Measurements from ENCODE around the gene EID2B. TPM values are rescaled to one million over a fixed set of nuclear protein-coding genes. Genes with fewer than 3 reads are reported as not detected.
A peak's percentile ranks its signal among the peaks of the same experiment; 100 is the strongest.

EID2B gene
- total and polyA plus RNA-seq, 2 donors from 2014 or later: 3.3 to 4.6 TPM

DNA sequence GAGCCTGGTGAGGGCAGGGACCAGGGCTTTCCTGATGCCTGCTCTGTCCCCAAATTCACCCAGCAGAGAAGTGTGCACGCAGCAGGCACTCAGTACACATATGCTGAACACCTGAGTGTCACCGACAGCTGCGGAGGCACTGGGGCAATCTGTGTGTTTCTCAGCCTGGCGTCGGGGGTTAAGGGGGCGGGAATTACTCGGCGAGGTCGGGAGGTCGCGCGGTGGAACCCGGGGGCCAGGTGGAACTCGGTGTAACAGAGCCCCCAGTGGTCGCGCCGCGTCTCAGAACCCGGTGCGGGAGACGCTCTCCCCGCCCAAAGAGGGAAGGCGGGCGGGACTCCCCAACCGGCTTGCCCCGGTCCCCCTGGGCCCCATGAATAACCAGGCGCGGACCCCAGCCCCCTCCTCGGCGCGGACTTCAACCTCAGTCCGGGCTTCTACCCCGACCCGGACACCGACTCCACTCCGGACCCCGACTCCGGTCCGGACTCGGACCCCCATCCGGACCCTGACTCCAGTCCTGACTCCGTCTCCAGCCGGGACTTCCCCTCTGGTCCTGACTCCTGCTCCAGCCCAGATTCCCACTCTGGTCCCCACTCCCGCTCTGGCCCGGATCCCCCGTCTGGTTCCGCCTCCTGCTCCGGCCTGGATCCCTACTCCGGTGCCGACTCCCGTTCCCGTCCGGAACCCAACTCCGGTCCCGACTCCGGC, 17.7 kb downstream of the EID2B start, which contains the start of gene SELENOV:
Gene SELENOV, plus strand, starts transcription at position 300 of the 711 bp plus-strand sequence. Its CDS starts 74 bp downstream, at position 374.
- Histone ChIP-seq H3K27ac (ENCODE audit: low read depth in 2 of 2, low read length in 2 of 2) (no peak within 1 kb of the TSS), H3K9me3 (ENCODE audit: control insufficient read depth in 2 of 3, insufficient read depth in 1 of 3, low read length in 3 of 3) (no peaks in the 10 kb centered on the region), H3K4me3 (ENCODE audit: low read length in 3 of 3) (peak within 1 kb of the TSS in 1 of 3 donors; percentile 61), H3K4me1 (ENCODE audit: control insufficient read depth in 2 of 3, insufficient read depth in 2 of 3, low read depth in 1 of 3, low read length in 3 of 3) (peaks cover 0 to 11% (median 0%) of the 10 kb centered on the region in 3 donors), H3K36me3 (ENCODE audit: control insufficient read depth in 2 of 3, insufficient read depth in 3 of 3, low read length in 3 of 3) (no peaks in the 10 kb centered on the region), H3K9ac (ENCODE audit: low read length in 3 of 3) (peak within 1 kb of the TSS in 1 of 3 donors; percentile 7), H3K27me3 (ENCODE audit: control insufficient read depth, insufficient read depth, low read length) (no peaks in the 10 kb centered on the region)
- peak in 4 of 5 donors; percentile 83 to 90 (median 86) for DNase-seq
- TF ChIP-seq, protein P1, sequence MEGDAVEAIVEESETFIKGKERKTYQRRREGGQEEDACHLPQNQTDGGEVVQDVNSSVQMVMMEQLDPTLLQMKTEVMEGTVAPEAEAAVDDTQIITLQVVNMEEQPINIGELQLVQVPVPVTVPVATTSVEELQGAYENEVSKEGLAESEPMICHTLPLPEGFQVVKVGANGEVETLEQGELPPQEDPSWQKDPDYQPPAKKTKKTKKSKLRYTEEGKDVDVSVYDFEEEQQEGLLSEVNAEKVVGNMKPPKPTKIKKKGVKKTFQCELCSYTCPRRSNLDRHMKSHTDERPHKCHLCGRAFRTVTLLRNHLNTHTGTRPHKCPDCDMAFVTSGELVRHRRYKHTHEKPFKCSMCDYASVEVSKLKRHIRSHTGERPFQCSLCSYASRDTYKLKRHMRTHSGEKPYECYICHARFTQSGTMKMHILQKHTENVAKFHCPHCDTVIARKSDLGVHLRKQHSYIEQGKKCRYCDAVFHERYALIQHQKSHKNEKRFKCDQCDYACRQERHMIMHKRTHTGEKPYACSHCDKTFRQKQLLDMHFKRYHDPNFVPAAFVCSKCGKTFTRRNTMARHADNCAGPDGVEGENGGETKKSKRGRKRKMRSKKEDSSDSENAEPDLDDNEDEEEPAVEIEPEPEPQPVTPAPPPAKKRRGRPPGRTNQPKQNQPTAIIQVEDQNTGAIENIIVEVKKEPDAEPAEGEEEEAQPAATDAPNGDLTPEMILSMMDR (IDR thresholded peaks at IDR 0.05; ENCODE audit: borderline replicate concordance, extremely low read depth, insufficient read depth): no peak
- intact Hi-C loops (cut with DNase I): no loop called here
- no peak for FAIRE-seq

DNA sequence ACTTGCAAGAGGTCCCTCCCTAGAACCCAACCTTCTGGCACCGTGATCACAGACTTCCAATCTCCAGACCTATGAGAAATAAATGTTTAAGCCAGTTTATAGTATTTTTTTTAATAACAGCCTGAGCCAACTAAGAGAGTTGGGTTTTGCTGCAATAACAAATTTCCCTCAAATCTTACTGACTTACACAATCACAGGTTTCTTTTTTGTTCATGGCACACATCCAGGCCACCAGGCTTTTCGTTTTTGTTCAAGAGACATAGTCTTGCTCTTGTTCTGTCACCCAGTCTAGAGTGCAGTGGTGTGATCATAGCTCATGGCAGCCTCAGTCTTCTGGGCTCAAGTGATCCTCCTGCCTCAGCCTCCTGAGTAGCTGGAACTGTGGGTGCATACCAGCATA, 19.7 kb downstream of the EID2B start:
- DNase-seq: no peak
- no peak for FAIRE-seq
- no peaks in the 10 kb centered on the region for H3K27me3 ChIP-seq (ENCODE audit: control insufficient read depth, insufficient read depth, low read length)
- no peak overlapping the region for H3K27ac ChIP-seq (ENCODE audit: low read depth in 2 of 2, low read length in 2 of 2)
- no peaks in the 10 kb centered on the region for H3K36me3 ChIP-seq (ENCODE audit: control insufficient read depth in 2 of 3, insufficient read depth in 3 of 3, low read length in 3 of 3)
- H3K9ac ChIP-seq (ENCODE audit: low read length in 3 of 3): no peak overlapping the region
- peaks cover 0 to 11% (median 0%) of the 10 kb centered on the region in 3 donors for H3K4me1 ChIP-seq (ENCODE audit: control insufficient read depth in 2 of 3, insufficient read depth in 2 of 3, low read depth in 1 of 3, low read length in 3 of 3)
- intact Hi-C loops (cut with DNase I): no loop called here
- no peaks in the 10 kb centered on the region for H3K9me3 ChIP-seq (ENCODE audit: control insufficient read depth in 2 of 3, insufficient read depth in 1 of 3, low read length in 3 of 3)
- TF ChIP-seq, protein P1 (IDR thresholded peaks at IDR 0.05; ENCODE audit: borderline replicate concordance, extremely low read depth, insufficient read depth): no peak
- H3K4me3 ChIP-seq (ENCODE audit: low read length in 3 of 3): no peak overlapping the region

DNA sequence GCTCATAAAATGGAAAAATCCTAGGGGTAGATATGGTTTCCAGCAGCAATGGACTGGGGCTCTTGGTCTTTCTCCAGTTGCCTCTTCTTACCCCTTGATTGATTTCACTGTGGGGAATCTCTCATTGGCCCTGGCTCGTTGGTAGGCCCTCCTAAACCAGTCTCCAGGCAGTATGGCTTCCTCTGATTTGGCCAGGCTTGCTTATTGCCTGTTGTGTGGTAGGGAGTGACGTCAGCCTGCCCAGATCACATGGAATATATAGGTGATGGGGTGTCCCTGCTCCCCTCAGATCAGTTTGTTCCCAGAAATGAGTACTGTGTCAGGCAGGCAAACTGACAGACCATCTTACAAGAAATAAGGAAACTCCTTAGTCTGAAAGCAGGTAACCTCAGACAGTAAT, 23.4 kb downstream of the EID2B start:
- intact Hi-C loops (cut with DNase I): no loop called here
- H3K9ac ChIP-seq (ENCODE audit: low read length in 3 of 3): no peak overlapping the region
- H3K9me3 ChIP-seq (ENCODE audit: control insufficient read depth in 2 of 3, insufficient read depth in 1 of 3, low read length in 3 of 3): no peaks in the 10 kb centered on the region
- no peaks in the 10 kb centered on the region for H3K36me3 ChIP-seq (ENCODE audit: control insufficient read depth in 2 of 3, insufficient read depth in 3 of 3, low read length in 3 of 3)
- H3K27ac ChIP-seq (ENCODE audit: low read depth in 2 of 2, low read length in 2 of 2): no peak overlapping the region
- TF ChIP-seq, protein P1 (IDR thresholded peaks at IDR 0.05; ENCODE audit: borderline replicate concordance, extremely low read depth, insufficient read depth): no peak
- FAIRE-seq (no peak), DNase-seq (no peak)
- H3K27me3 ChIP-seq (ENCODE audit: control insufficient read depth, insufficient read depth, low read length): no peaks in the 10 kb centered on the region
- H3K4me1 ChIP-seq (ENCODE audit: control insufficient read depth in 2 of 3, insufficient read depth in 2 of 3, low read depth in 1 of 3, low read length in 3 of 3): peaks cover 0 to 2% (median 0%) of the 10 kb centered on the region in 3 donors
- no peak overlapping the region for H3K4me3 ChIP-seq (ENCODE audit: low read length in 3 of 3)

Data from kidney (tissue), 14 donors.